22Rv1 (cell line): Measurements from ENCODE around the gene TMC2.

Source experiments
- CTCF ChIP-seq: fragments of 450-650 bp; IDR thresholded peaks from 2 replicates; pipeline ENCODE4 v1.5.1; 2017; ENCODE audit warnings: mild to moderate bottlenecking
- ZFX ChIP-seq: fragments of 450-650 bp; IDR thresholded peaks from 2 replicates; pipeline ENCODE4 v1.6.1; 2017; ENCODE audit warnings: antibody characterized with exemption, borderline replicate concordance

GRCh38 chr20:2519115-2519809 lies 17.1 kb upstream of the TMC2 start:
- TF ChIP-seq CTCF (no peak), ZFX (no peak)
